HG03060 (cell line): ENCODE measurements around the gene TTLL10.

Source experiments
- ATAC-seq: cut with Tn5 transposase; IDR thresholded peaks from one replicate; pipeline ENCODE4 v1.9.1; 2021; ENCODE audit warnings: low read depth, moderate number of reproducible peaks; ENCODE audit not compliant: unreplicated experiment

TTLL10 gene

GRCh38 chr1:1243807-1244191 lies 70.1 kb downstream of the TTLL10 start:
- no peak for ATAC-seq

- ATAC-seq = no peak
These were observed 70.6 kb downstream of the TTLL10 start for GRCh38 chr1:1244192-1244811.

- no peak for ATAC-seq
These were observed 71.6 kb downstream of the TTLL10 start for GRCh38 chr1:1245178-1245816.

GRCh38 chr1:1245817-1246576 lies 72.3 kb downstream of the TTLL10 start:
- no peak for ATAC-seq

GRCh38 chr1:1246577-1247340 lies 73.1 kb downstream of the TTLL10 start, which contains the start of gene C1QTNF12:
Gene C1QTNF12 (minus strand): TSS chr1:1246722. CDS start chr1:1246690, 32 bp downstream.
- ATAC-seq = no peak

- no peak for ATAC-seq
These were observed 73.7 kb downstream of the TTLL10 start for GRCh38 chr1:1247341-1247913.
